Chondrocyte (in vitro differentiated cells): ENCODE results near the gene CCR5AS.
"Not testable (repeated sequence)": the region's sequence is repeated elsewhere in the genome, so short reads cannot be mapped to it uniquely, and the experiment has no call there.

Source experiments
- DNase-seq: peaks from one replicate; pipeline ENCODE4 v3.0.0; 2021; ENCODE audit warnings: mixed read lengths, low spot score
- H3K27ac Mint-ChIP-seq: one replicate; pipeline ENCODE4 v1.8.0; 2021; ENCODE audit warnings: mild to moderate bottlenecking, moderate library complexity, mixed read lengths; ENCODE audit not compliant: unreplicated experiment
- H3K27me3 Mint-ChIP-seq: 2 replicates; pipeline ENCODE4 v1.8.0; 2021; ENCODE audit warnings: low read depth, mixed read lengths
- H3K36me3 Mint-ChIP-seq: 2 replicates; pipeline ENCODE4 v1.8.0; 2021; ENCODE audit warnings: low read depth, mixed read lengths
- H3K4me1 Mint-ChIP-seq: 2 replicates; pipeline ENCODE4 v1.8.0; 2021; ENCODE audit warnings: low read depth, mild to moderate bottlenecking, mixed read lengths
- H3K4me3 Mint-ChIP-seq: one replicate; pipeline ENCODE4 v1.8.0; 2021; ENCODE audit warnings: mild to moderate bottlenecking, moderate library complexity, mixed read lengths; ENCODE audit not compliant: unreplicated experiment
- H3K9me3 Mint-ChIP-seq: 2 replicates; pipeline ENCODE4 v1.8.0; 2021; ENCODE audit warnings: low read depth, mixed read lengths
- CTCF ChIP-seq: fragments of 200-600 bp; sonication (generic); IDR thresholded peaks from 2 replicates; pipeline ENCODE4 v1.5.0; 2021; ENCODE audit warnings: antibody characterized with exemption, mild to moderate bottlenecking, moderate library complexity

The CCR5AS gene

GRCh38 chr3:46406443-46406787, 451 bp downstream of the CCR5AS start:
- Mint-ChIP-seq H3K4me1 (peaks cover 33% of the 10 kb centered on the region), H3K27ac (no peak overlapping the region), H3K27me3 (peaks cover 2% of the 10 kb centered on the region), H3K36me3 (no peaks in the 10 kb centered on the region), H3K4me3 (no peak overlapping the region), H3K9me3 (no peaks in the 10 kb centered on the region)
- no peak for DNase-seq
- TF ChIP-seq CTCF: no peak

GRCh38 chr3:46405301-46406019, 1.4 kb downstream of the CCR5AS start:
- Mint-ChIP-seq H3K36me3 (no peaks in the 10 kb centered on the region), H3K4me1 (peaks cover 33% of the 10 kb centered on the region), H3K4me3 (no peak overlapping the region), H3K9me3 (no peaks in the 10 kb centered on the region), H3K27ac (peak overlapping the region; percentile 27), H3K27me3 (peaks cover 2% of the 10 kb centered on the region)
- no peak for DNase-seq
- TF ChIP-seq CTCF: no peak

- not testable (repeated sequence) for H3K9me3 Mint-ChIP-seq, H3K36me3 Mint-ChIP-seq, H3K4me3 Mint-ChIP-seq, H3K27me3 Mint-ChIP-seq, DNase-seq, H3K27ac Mint-ChIP-seq
- peaks cover 31% of the 10 kb centered on the region for H3K4me1 Mint-ChIP-seq
These were observed 4.0 kb downstream of the CCR5AS start for GRCh38 chr3:46402902-46403301.

- DNase-seq: no peak
- no peaks in the 10 kb centered on the region for H3K36me3 Mint-ChIP-seq
- H3K4me3 Mint-ChIP-seq: no peak overlapping the region
- H3K4me1 Mint-ChIP-seq: peaks cover 17% of the 10 kb centered on the region
- H3K9me3 Mint-ChIP-seq: no peaks in the 10 kb centered on the region
- no peak for TF ChIP-seq CTCF
- peaks cover 2% of the 10 kb centered on the region for H3K27me3 Mint-ChIP-seq
- no peak overlapping the region for H3K27ac Mint-ChIP-seq
These were observed 5.3 kb downstream of the CCR5AS start for GRCh38 chr3:46401579-46401978.

- TF ChIP-seq CTCF: no peak
- no peak for DNase-seq
- H3K4me3 Mint-ChIP-seq: no peak overlapping the region
- H3K27me3 Mint-ChIP-seq: peaks cover 2% of the 10 kb centered on the region
- peaks cover 10% of the 10 kb centered on the region for H3K4me1 Mint-ChIP-seq
- no peaks in the 10 kb centered on the region for H3K9me3 Mint-ChIP-seq
- no peaks in the 10 kb centered on the region for H3K36me3 Mint-ChIP-seq
- no peak overlapping the region for H3K27ac Mint-ChIP-seq
These were observed 6.0 kb downstream of the CCR5AS start for GRCh38 chr3:46400846-46401245.

- H3K4me1 Mint-ChIP-seq: peaks cover 3% of the 10 kb centered on the region
- no peak overlapping the region for H3K27ac Mint-ChIP-seq
- no peak overlapping the region for H3K4me3 Mint-ChIP-seq
- TF ChIP-seq CTCF: no peak
- DNase-seq: no peak
- H3K27me3 Mint-ChIP-seq: peaks cover 4% of the 10 kb centered on the region
- H3K36me3 Mint-ChIP-seq: no peaks in the 10 kb centered on the region
- H3K9me3 Mint-ChIP-seq: no peaks in the 10 kb centered on the region
These were observed 6.7 kb downstream of the CCR5AS start for GRCh38 chr3:46400000-46400734.
